T47D (cell line): ENCODE data around the gene SLC7A4.

Experiments
- DNase-seq, 2 experiments: peaks; one replicate each; pipeline versions ENCODE4 v3.0.0 to v3.0.0-alpha.2; 2011 to 2012; ENCODE audit warnings: low read depth in 1 of 2, low spot score in 1 of 2
- JUND ChIP-seq: IDR thresholded peaks from 2 replicates; pipeline ENCODE4 v1.6.1; 2012; ENCODE audit warnings: low read depth
- in situ Hi-C: cut with HindIII; loops from 2 replicates; pipeline ENCODE4 v1.10.0; 2016; ENCODE audit warnings: low sequenced_read_pairs, low pct_unique_long_range_greater_than_20kb

The SLC7A4 gene

GRCh38 chr22:21029486-21030025 is 2.8 kb downstream of the SLC7A4 start:
- DNase-seq: no peak
- no peak for TF ChIP-seq JUND
- in situ Hi-C loops: no loop called here

GRCh38 chr22:21028277-21029251 is 3.8 kb downstream of the SLC7A4 start:
- TF ChIP-seq JUND: no peak
- DNase-seq: no peak
- in situ Hi-C loops: no loop called here

- DNase-seq: no peak
- no peak for TF ChIP-seq JUND
- in situ Hi-C loops: no loop called here
These were observed 5.3 kb downstream of the SLC7A4 start for GRCh38 chr22:21026783-21027692.

- TF ChIP-seq JUND: no peak
- in situ Hi-C loops: no loop called here
- no peak for DNase-seq
These were observed 6.3 kb downstream of the SLC7A4 start for GRCh38 chr22:21025763-21026755.

- DNase-seq: no peak
- TF ChIP-seq JUND: no peak
- in situ Hi-C loops: no loop called here
These were observed 7.1 kb downstream of the SLC7A4 start for GRCh38 chr22:21025266-21025665.

- in situ Hi-C loops: no loop called here
- no peak for DNase-seq
- TF ChIP-seq JUND: no peak
These were observed 9.3 kb downstream of the SLC7A4 start for GRCh38 chr22:21022955-21023614.

GRCh38 chr22:21022507-21022906 is 9.9 kb downstream of the SLC7A4 start:
- in situ Hi-C loops: no loop called here
- no peak for DNase-seq
- TF ChIP-seq JUND: no peak

- in situ Hi-C loops: no loop called here
- TF ChIP-seq JUND: no peak
- peak in 1 of 2 experiments; percentile 37 for DNase-seq
These were observed 11.4 kb downstream of the SLC7A4 start for GRCh38 chr22:21020802-21021429.

- TF ChIP-seq JUND: no peak
- in situ Hi-C loops: no loop called here
- no peak for DNase-seq
These were observed 14.0 kb downstream of the SLC7A4 start for GRCh38 chr22:21018314-21018713.

GRCh38 chr22:21016644-21017420 is 15.5 kb downstream of the SLC7A4 start:
- no peak for TF ChIP-seq JUND
- in situ Hi-C loops: no loop called here
- no peak for DNase-seq
